Upper lobe of left lung (tissue), 4 donors: ENCODE results near the gene TRHDE.

Experiments
- EP300 ChIP-seq, 4 donors: sonication (generic); formaldehyde crosslinking; IDR thresholded peaks; one replicate each; pipeline ENCODE4 v1.5.1; 2017; ENCODE audit warnings: antibody characterized with exemption in 4 of 4, control low read depth in 2 of 4
- TF ChIP-seq, protein P1 (sequence below), 6 experiments: fragments of 450-650 bp in 4 of 6; fragments of 200-600 bp in 2 of 6; sonication (generic) in 2 of 6; IDR thresholded peaks; one replicate each; pipeline ENCODE4 v1.5.1; 2016 to 2019; ENCODE audit warnings: antibody characterized with exemption in 6 of 6

DNA sequence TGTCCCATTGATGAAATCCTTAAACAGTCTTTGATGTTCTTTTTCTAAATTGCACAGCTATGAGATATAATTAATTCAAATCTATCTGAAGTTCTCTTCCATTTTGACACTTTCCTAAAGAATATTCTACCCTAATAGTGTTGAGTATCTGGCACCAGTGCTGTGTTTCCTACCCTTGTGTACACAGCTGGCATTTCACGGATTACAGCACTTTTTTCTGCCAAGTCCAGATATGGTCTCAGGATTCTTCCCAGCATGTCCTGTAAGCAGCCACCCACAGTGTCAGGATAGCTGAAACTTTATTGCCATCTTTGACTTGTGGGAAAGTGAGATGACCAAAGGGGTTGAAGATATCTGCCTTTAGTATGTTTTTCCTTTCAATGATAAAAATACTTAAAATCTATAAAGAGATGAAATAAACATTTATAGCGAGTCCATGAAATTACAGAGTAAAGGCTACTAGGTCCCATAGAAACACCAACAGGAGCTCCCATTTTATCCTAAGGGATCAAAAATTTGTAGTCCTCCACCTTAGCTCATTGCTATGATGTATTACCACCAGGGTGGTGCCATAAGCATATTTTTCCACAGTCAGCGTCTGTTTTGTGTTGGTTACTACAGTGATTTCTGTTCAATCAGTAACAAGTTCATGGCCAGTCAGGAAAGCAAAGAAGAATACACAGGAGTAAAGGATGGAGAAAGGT is 96.7 kb downstream of the TRHDE start:
- TF ChIP-seq, protein P1, sequence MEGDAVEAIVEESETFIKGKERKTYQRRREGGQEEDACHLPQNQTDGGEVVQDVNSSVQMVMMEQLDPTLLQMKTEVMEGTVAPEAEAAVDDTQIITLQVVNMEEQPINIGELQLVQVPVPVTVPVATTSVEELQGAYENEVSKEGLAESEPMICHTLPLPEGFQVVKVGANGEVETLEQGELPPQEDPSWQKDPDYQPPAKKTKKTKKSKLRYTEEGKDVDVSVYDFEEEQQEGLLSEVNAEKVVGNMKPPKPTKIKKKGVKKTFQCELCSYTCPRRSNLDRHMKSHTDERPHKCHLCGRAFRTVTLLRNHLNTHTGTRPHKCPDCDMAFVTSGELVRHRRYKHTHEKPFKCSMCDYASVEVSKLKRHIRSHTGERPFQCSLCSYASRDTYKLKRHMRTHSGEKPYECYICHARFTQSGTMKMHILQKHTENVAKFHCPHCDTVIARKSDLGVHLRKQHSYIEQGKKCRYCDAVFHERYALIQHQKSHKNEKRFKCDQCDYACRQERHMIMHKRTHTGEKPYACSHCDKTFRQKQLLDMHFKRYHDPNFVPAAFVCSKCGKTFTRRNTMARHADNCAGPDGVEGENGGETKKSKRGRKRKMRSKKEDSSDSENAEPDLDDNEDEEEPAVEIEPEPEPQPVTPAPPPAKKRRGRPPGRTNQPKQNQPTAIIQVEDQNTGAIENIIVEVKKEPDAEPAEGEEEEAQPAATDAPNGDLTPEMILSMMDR (IDR thresholded peaks at IDR 0.05): no peak
- no peak for TF ChIP-seq EP300 (IDR thresholded peaks at IDR 0.05)
